GM18870 (cell line): Measurements from ENCODE around the gene UHRF1.

Experiments
- ATAC-seq: cut with Tn5 transposase; IDR thresholded peaks from one replicate; pipeline ENCODE4 v1.9.1; 2021; ENCODE audit warnings: moderate library complexity; ENCODE audit not compliant: unreplicated experiment

The UHRF1 gene

DNA sequence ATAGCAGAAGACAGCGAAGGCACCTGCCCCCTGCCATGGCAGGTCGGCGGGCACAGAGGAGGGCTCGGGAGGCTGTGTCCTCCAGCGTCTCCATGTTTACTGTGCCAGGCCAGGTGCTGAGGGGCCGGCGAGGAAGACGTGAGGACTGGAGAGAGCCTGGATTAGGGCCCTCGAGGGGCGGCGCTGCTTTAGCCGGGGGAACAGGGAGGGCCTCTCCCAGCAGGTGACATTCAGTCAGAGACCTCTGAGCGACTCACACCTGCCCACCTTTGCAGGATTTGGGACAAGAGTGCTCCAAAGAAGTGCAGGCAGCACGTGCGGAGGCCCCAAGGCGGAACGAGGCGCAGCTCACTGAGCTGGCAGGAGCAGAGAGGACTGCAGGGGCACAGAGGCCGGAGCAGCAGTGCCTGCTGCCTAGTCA lies 77.2 kb downstream of the UHRF1 start:
- ATAC-seq = no peak

- ATAC-seq = no peak
These were observed 78.0 kb downstream of the UHRF1 start for GRCh38 chr19:4987256-4987655.

DNA sequence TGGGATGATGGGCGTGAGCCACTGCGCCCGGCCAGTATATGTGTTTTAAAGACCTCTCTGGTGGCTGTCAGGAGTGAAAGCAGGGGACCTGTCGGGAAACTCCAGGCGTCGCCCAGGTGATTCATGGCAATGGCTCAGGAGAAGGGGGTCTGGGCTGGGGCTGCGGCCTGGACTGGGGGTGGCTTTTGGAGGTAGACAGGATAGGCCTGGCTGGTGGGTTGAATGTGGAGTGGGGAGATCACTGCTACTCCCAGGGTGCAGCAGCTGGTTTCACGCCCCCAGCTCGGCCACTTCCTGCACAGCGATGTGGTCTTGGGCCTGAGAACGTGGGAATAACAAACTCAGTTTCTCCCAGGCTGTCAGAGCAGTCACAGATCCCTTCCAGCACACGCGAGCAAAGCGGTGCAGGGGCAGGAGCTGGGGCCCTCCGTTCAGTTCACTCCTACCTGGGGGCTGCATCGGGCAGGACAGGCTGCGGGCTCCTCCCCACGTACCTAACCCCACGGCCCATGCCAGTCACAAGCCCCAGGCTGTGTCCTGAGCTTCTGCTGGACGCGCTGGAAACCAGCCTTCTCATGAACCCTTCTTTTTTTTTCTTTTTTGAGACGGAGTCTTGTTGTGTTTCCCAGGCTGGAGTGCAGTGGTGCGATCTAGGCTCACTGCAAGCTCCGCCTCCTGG lies 78.5 kb downstream of the UHRF1 start:
- ATAC-seq = no peak

- no peak for ATAC-seq
These were observed 79.5 kb downstream of the UHRF1 start for GRCh38 chr19:4988770-4989251.

DNA sequence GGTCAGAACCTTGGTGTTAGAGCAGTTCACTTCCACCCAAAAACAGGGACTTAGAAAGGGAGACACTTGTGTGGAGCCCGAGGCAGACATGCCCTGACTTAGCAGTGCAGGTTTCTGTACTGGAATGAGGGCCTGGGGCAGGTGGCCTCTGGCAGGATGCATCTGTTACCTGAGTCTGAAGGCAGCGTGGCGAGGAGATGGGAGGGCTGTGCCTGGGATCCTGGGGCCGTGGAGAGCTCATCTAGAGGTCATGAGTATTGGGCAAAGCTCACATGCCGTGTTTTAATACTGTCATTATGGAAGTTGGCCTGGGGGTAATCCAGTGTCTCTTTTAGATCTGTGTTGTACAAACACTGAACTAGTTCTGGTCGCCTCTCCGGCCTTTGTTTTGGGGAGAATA lies 81.0 kb downstream of the UHRF1 start:
- no peak for ATAC-seq

DNA sequence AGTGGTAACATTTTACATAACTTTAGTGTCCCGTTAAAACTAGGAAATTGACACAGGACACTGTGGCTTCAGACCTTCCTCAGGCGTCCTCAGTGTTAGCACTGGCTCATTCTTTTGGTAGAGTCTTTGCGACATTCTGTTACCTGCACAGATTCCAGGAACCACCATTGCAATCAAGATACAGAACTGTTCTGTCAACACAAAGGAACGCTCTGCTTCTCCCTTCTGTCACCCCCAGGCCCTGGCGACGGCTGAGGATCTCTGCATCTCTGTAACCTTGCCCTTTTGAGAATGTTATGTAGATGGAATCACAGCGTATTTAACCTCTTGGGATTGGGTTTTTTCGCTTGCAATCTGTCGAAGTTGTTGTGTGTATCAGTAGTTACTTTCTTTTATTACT lies 82.2 kb downstream of the UHRF1 start:
- ATAC-seq = no peak

DNA sequence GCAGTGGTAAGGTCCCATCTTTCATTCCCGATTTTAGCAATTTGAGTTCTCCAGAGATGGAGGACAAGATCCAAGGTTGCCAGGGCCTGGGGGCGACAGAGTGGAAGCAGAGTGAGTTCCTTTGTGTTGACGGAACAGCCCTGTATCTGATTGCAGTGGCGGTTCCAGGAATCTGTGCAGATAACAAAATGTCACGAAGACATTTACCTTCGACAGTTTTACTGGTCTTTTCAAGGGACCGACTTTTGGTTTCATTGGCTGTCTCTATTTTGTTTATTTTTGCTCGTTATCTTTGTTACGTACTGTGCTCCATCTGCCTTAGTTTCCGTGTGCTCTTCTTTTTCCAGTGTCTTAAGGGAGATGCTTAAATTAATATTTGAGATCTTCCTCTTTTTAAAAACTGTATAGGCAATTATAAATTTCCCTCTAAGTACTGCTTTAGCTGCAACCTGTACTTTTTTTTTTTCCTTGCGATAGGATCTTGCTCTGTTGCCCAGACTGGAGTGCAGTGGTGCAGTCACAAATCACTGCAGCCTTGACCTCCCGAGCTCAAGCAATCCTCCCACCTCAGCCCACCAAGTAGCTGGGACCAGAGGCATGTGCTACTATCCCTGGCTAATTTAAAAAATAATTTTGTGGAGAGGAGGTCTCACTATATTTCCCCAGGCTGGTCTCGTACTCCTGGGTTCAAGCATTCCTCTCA lies 82.8 kb downstream of the UHRF1 start:
- ATAC-seq = no peak

DNA sequence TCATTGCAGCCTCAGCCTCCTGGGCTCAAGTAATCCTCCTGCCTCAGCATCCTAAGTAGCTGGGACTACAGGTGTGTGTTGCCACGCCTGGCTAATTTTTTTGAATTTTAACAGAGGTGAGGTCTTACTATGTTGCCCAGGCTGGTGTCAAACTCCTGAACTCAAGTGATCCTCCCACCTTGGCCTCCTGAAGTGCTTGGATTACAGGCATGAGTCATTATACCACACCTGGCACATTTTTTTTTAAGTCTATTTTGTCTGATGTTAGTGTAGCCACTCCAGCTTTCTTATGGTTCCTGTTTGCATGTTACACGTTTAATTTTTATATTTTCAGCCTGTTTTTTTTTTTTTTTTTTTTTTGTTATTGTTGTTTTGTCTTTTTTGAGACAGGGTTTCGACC lies 84.4 kb downstream of the UHRF1 start:
- no peak for ATAC-seq

DNA sequence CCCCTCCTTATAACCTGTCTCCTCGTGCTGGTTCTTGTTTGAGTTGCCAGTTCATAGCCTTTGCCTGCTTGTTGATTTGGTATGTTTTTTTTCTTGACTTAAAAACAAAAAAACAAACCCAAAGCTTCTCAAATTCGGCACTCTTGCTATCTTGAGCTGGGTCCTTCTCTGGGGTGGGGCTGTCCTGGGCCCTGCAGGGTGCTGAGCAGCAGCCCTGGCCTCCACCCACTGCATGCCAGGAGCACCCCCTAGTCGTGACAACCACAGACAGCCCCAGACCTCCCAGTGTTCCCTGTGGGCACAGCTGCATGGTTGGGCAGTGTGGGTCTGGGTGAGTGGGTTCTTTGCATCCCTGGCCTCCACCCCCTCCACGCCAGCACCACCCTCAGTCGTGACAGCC lies 87.4 kb downstream of the UHRF1 start:
- ATAC-seq = no peak

GRCh38 chr19:4997297-4997696 lies 88.0 kb downstream of the UHRF1 start:
- ATAC-seq = no peak

- ATAC-seq = no peak
These were observed 90.9 kb downstream of the UHRF1 start for GRCh38 chr19:5000120-5000611.

DNA sequence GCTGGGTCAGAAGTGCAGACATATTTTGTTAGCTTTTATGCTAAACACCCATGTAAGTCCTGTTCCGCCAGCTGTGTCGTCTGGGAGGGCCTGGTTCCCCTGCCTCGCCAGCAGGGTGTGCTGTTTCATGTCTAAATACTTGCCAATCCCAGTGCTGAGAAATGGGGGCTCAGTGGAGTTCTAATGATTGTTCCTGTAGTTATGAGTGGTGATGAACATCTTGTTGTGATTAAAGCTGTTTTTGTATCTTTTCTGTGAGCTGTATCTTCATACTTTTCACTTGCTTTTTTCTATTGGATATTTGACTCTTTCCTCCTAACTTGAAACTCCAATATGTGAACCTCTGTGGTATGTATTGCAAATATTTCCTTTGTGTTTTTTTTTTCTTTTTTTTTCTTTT lies 92.3 kb downstream of the UHRF1 start:
- no peak for ATAC-seq

GRCh38 chr19:5002143-5002542 lies 92.8 kb downstream of the UHRF1 start:
- no peak for ATAC-seq

- no peak for ATAC-seq
These were observed 94.5 kb downstream of the UHRF1 start for GRCh38 chr19:5003781-5004180.

- ATAC-seq = no peak
These were observed 95.8 kb downstream of the UHRF1 start for GRCh38 chr19:5005096-5005495.

DNA sequence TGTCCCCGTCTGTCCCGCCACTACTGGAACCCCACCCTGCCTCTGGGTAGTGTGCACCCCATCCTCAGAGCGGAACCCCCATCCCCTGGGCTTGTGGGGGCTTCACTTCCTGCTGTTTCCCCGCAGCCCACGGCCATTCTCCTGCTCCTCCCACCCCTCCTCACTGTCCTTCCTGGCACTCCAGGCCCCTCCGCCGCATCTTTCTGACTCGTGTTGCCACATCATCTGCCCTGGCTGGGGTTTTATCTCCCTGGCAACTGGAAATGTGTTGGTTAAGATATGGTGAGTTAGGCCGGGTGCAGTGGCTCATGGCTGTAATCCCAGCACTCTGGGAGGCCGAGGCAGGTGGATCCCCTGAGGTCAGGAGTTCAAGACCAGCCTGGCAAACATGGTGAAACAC lies 96.9 kb downstream of the UHRF1 start:
- ATAC-seq = no peak

DNA sequence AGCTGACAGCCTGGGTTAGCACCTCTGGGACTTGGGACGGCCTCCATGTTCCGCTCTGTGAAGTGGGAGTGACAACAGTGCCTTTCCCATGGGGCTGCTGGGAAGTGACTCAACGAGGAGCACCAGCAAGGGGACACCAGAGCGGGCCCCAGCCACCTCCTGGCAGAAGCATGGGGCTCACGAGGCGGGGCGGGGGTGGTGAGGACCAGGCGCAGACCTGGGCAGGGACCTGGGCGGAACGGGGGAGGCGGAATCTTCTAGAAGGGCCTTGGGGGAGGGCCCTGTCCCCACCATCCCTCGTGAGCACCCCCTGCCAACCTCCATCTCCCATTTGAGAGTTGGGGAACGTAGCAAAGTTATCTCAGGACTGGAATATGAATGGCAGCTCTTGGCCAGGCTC lies 97.5 kb downstream of the UHRF1 start:
- ATAC-seq = no peak
